BJ (cell line): ENCODE measurements around the gene PNMA3. TPM values are rescaled to one million over a fixed set of nuclear protein-coding genes. Genes with fewer than 3 reads are reported as not detected.
A peak's percentile ranks its signal among the peaks of the same experiment; 100 is the strongest.

Experiments used
- CTCF ChIA-PET: fragments of 350-600 bp; formaldehyde crosslinking; extraction: SDS; loops from one replicate; lab custom pipeline; 2021; ENCODE audit warnings: antibody characterized with exemption, inconsistent platforms; lab: Yijun Ruan, JAX
- POLR2A ChIA-PET: fragments of 300-600 bp; sonication (Branson Sonifier 250); formaldehyde crosslinking; extraction: SDS; loops from one replicate; lab custom pipeline; 2021; ENCODE audit warnings: antibody characterized with exemption; lab: Charles Lee
- DNase-seq: peaks from one replicate; pipeline ENCODE4 v3.0.0-alpha.2; 2011; ENCODE audit warnings: low read depth
- H3K27me3 ChIP-seq: 2 replicates; pipeline ENCODE4 v1.6.0; 2011; ENCODE audit warnings: low read length; ENCODE audit not compliant: control insufficient read depth, insufficient read depth
- H3K36me3 ChIP-seq: 2 replicates; pipeline ENCODE4 v1.5.1; 2011; ENCODE audit warnings: low read length; ENCODE audit not compliant: control insufficient read depth, insufficient read depth
- H3K4me3 ChIP-seq: 2 replicates; pipeline ENCODE4 v1.5.1; 2011; ENCODE audit warnings: low read depth, mild to moderate bottlenecking, control low read depth, low read length
- polyA plus RNA-seq: library from polyadenylated mRNA; depleted of rRNA; stranded (reverse); fragments of >200 nt; gene quantifications from 2 replicates; pipeline ENCODE4 v1.2.3, GENCODE V29; 2011
- TF ChIP-seq, protein P1 (sequence below): IDR thresholded peaks from 2 replicates; pipeline ENCODE4 v1.5.1; 2011; ENCODE audit warnings: low read depth, mild to moderate bottlenecking, control low read depth, inconsistent platforms, low read length, moderate library complexity; ENCODE audit not compliant: insufficient read depth

PNMA3 gene
- polyA plus RNA-seq, 1 experiment: 0.13 TPM

DNA sequence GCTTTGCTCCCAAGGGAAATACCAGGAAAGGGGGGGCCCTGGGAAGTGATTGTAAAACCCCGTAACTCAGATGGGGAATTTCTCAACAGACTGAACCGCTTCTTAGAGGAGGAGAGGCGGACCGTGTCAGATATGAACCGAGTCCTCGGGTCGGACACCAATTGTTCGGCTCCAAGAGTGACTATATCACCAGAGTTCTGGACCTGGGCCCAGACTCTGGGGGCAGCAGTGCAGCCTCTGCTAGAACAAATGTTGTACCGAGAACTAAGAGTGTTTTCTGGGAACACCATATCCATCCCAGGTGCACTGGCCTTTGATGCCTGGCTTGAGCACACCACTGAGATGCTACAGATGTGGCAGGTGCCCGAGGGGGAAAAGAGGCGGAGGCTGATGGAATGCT lies 1.0 kb downstream of the PNMA3 start:
- DNase-seq: no peak
- POLR2A ChIA-PET: no interaction called here
- CTCF ChIA-PET: no interaction called here
- TF ChIP-seq, protein P1, sequence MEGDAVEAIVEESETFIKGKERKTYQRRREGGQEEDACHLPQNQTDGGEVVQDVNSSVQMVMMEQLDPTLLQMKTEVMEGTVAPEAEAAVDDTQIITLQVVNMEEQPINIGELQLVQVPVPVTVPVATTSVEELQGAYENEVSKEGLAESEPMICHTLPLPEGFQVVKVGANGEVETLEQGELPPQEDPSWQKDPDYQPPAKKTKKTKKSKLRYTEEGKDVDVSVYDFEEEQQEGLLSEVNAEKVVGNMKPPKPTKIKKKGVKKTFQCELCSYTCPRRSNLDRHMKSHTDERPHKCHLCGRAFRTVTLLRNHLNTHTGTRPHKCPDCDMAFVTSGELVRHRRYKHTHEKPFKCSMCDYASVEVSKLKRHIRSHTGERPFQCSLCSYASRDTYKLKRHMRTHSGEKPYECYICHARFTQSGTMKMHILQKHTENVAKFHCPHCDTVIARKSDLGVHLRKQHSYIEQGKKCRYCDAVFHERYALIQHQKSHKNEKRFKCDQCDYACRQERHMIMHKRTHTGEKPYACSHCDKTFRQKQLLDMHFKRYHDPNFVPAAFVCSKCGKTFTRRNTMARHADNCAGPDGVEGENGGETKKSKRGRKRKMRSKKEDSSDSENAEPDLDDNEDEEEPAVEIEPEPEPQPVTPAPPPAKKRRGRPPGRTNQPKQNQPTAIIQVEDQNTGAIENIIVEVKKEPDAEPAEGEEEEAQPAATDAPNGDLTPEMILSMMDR: no peak
- no peaks in the 10 kb centered on the region for H3K36me3 ChIP-seq
- H3K27me3 ChIP-seq: peaks cover 8% of the 10 kb centered on the region; the same call in 1 of the 2 replicates
- no peak overlapping the region for H3K4me3 ChIP-seq

DNA sequence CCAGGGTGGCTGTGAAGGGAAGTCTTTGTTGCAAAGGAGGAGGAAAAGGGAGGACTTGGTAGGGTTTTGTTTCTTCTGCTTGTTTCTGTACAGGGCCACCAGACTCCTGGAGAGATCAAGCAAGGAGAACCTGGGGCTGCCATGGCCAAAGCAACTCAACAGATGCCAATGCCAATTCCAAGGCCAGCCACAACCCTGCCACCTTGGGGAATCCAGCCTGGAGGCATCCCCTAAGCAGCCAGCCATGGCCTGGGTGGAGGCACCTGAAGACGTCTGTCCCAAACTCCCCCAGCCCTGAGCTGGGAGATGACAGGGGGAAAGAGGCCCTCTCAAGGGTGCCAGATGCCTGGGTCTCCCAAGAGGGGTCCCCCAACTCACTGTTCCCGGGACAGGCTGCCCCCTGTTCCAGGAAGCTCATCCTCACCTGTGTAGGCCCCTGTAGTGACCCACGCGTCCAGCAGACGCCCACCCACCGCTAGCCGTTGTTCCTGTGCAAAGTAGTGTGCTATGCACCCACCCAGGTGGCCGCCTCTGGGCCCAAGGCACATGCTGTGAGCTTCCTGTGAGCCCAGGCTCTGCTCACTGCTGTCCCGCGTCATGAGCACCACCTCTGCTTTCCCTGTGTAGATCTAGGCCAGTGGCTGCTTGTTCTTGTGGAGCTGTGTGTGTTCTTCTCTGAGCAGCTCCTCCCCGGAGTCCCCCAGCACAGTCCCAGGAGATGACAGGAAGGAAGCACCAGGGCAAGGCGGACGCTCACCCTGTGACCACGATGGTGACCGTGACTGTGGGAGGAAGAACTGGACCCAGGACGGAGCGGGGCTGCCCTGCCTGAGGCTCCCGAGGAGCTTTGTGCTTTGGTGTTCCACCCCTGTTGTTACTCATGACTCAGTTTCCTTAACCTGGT lies 3.2 kb downstream of the PNMA3 start:
- DNase-seq: no peak

DNA sequence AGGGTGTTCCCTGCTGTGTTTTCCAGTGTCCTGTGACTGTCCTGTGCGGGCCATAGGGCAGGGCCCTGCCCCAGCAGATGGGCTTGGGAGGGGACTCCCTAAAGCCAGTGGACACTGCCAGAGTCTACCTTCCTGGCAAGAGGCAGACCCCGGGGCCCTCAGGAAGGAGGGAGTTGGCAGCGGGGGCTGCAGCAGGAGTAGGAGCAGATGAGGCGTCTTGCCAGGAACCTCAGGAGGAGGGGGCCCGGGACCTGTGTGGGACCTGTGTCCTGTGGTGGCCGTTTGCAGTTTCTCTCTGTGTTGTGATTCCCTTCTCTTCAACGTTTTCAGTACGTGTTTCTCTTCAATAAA lies 3.8 kb downstream of the PNMA3 start:
- ChIA-PET POLR2A (no interaction called here), CTCF (no interaction called here)
- H3K27me3 ChIP-seq: peaks cover 7% of the 10 kb centered on the region; the same call in 1 of the 2 replicates
- TF ChIP-seq, protein P1: no peak
- no peak overlapping the region for H3K4me3 ChIP-seq
- DNase-seq: no peak
- no peaks in the 10 kb centered on the region for H3K36me3 ChIP-seq

More for the DNA sequence above, 3.2 kb downstream of the PNMA3 start:
- Histone ChIP-seq H3K27me3 (peaks cover 7% of the 10 kb centered on the region; the same call in 1 of the 2 replicates), H3K4me3 (no peak overlapping the region), H3K36me3 (no peaks in the 10 kb centered on the region)
- ChIA-PET POLR2A (no interaction called here), CTCF (no interaction called here)
- TF ChIP-seq, protein P1: no peak

DNA sequence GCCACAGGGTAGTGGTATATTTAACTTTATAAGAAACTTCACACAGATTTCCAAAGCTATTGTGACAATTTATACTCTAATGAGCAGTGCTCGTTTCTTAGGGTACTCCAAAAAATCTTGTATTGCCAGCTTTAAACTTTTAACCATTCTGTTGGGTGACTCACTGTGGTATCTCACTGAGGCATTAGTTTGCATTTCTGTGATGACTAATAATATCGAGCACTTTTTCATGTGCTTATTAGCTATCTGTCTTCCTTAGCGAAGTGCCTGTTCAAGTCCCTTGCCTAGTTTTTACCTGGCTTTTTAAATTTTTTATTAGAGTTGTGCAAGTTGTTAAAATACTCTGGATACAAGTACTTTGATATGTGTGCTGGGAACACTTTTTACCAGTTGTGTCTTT lies 5.5 kb downstream of the PNMA3 start:
- ChIA-PET POLR2A (interaction anchor here (0.6 kb wide), 1 partner anchor 9 kb away, joined by 3 read pairs; no protein-coding TSS in a partner anchor), CTCF (interaction anchor here (1.0 to 2.0 kb wide), 3 partner anchors 11 to 135 kb away, joined by 3 to 7 read pairs (median 3); no protein-coding TSS in a partner anchor)
- H3K27me3 ChIP-seq: peaks cover 1% of the 10 kb centered on the region; the same call in 1 of the 2 replicates
- DNase-seq: peak; percentile 10
- TF ChIP-seq, protein P1: no peak
- no peak overlapping the region for H3K4me3 ChIP-seq
- H3K36me3 ChIP-seq: no peaks in the 10 kb centered on the region

DNA sequence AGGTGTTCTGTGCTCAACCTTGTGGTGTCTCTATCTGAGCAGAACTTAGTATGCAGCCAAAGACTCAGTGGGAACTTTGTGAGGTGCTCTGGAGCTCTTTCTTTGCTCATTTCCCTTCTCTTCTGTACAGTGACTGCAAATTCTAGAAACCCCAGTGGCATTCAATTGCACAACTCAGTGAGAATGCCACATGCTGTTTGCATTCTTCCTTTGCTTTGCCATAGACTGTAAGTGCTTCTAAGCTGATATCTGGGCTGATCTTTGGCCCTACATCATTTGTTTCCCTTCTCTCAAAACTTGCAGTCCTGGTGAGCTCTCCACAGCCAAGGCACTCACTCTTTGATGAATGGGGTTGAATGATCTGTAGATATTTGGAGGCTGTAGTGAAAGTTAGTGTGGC lies 7.0 kb downstream of the PNMA3 start:
- H3K4me3 ChIP-seq: no peak overlapping the region
- TF ChIP-seq, protein P1: no peak
- no peaks in the 10 kb centered on the region for H3K27me3 ChIP-seq
- H3K36me3 ChIP-seq: no peaks in the 10 kb centered on the region
- CTCF ChIA-PET: interaction anchor here (1.1 kb wide), 1 partner anchor 30 kb away, joined by 4 read pairs; no protein-coding TSS in a partner anchor
- POLR2A ChIA-PET: no interaction called here
- no peak for DNase-seq
